HEK293 (cell line): Measurements from ENCODE around the gene CRMP1.

Source experiments
- KLF1 ChIP-seq: fragments of 450-650 bp; formaldehyde crosslinking; IDR thresholded peaks from 2 replicates; pipeline ENCODE4 v1.5.1; 2016; ENCODE audit warnings: missing biosample characterization, missing genetic modification characterization
- KLF7 ChIP-seq: fragments of 450-650 bp; formaldehyde crosslinking; IDR thresholded peaks from 2 replicates; pipeline ENCODE4 v1.5.1; 2016; ENCODE audit warnings: missing biosample characterization, missing genetic modification characterization, borderline replicate concordance
- SETDB1 ChIP-seq: IDR thresholded peaks from one replicate; pipeline ENCODE4 v1.6.1; 2017; ENCODE audit warnings: mild to moderate bottlenecking, low read length, moderate library complexity, mixed read lengths; ENCODE audit not compliant: insufficient read length
- ZBTB20 ChIP-seq: fragments of 450-650 bp; formaldehyde crosslinking; IDR thresholded peaks from 2 replicates; pipeline ENCODE4 v1.5.1; 2016; ENCODE audit warnings: missing biosample characterization, missing genetic modification characterization
- ZBTB8A ChIP-seq: fragments of 450-650 bp; formaldehyde crosslinking; IDR thresholded peaks from 2 replicates; pipeline ENCODE4 v1.5.1; 2016; ENCODE audit warnings: missing biosample characterization, missing genetic modification characterization
- ZFHX2 ChIP-seq: fragments of 450-650 bp; formaldehyde crosslinking; conservative IDR thresholded peaks from 2 replicates; pipeline ENCODE4 v1.5.1; 2016; ENCODE audit warnings: missing biosample characterization, missing genetic modification characterization
- ZFP69B ChIP-seq: fragments of 450-650 bp; formaldehyde crosslinking; IDR thresholded peaks from 2 replicates; pipeline ENCODE4 v1.5.1; 2016; ENCODE audit warnings: missing biosample characterization, missing genetic modification characterization
- ZNF184 ChIP-seq: fragments of 450-650 bp; IDR thresholded peaks from 2 replicates; pipeline ENCODE4 v1.5.1; 2018; ENCODE audit warnings: missing biosample characterization, mild to moderate bottlenecking, missing genetic modification characterization
- ZNF292 ChIP-seq: fragments of 450-650 bp; formaldehyde crosslinking; IDR thresholded peaks from 2 replicates; pipeline ENCODE4 v1.5.1; 2016; ENCODE audit warnings: low read depth, missing biosample characterization, missing genetic modification characterization, borderline replicate concordance
- ZNF311 ChIP-seq: fragments of 450-650 bp; formaldehyde crosslinking; IDR thresholded peaks from 2 replicates; pipeline ENCODE4 v1.5.1; 2017; ENCODE audit warnings: missing biosample characterization, missing genetic modification characterization, borderline replicate concordance
- ZNF366 ChIP-seq: fragments of 450-650 bp; formaldehyde crosslinking; conservative IDR thresholded peaks from 2 replicates; pipeline ENCODE4 v1.5.1; 2016; ENCODE audit warnings: missing biosample characterization, missing genetic modification characterization
- ZNF416 ChIP-seq: fragments of 450-650 bp; formaldehyde crosslinking; IDR thresholded peaks from 2 replicates; pipeline ENCODE4 v1.5.1; 2016; ENCODE audit warnings: missing biosample characterization, missing genetic modification characterization
- ZNF521 ChIP-seq: fragments of 450-650 bp; formaldehyde crosslinking; IDR thresholded peaks from 2 replicates; pipeline ENCODE4 v1.5.1; 2017; ENCODE audit warnings: missing biosample characterization, mild to moderate bottlenecking, missing genetic modification characterization
- ZNF555 ChIP-seq: fragments of 450-650 bp; formaldehyde crosslinking; conservative IDR thresholded peaks from 2 replicates; pipeline ENCODE4 v1.5.1; 2017; ENCODE audit warnings: missing biosample characterization, mild to moderate bottlenecking, missing genetic modification characterization, inconsistent platforms
- ZNF660 ChIP-seq: fragments of 450-650 bp; IDR thresholded peaks from 2 replicates; pipeline ENCODE4 v1.5.1; 2018; ENCODE audit warnings: missing biosample characterization, mild to moderate bottlenecking, missing genetic modification characterization
- ZNF677 ChIP-seq: fragments of 450-650 bp; IDR thresholded peaks from 2 replicates; pipeline ENCODE4 v1.5.0; 2018; ENCODE audit warnings: missing biosample characterization, mild to moderate bottlenecking, missing genetic modification characterization, moderate library complexity
- TF ChIP-seq, protein P1 (sequence below): sonication (generic); formaldehyde crosslinking; IDR thresholded peaks from 2 replicates; pipeline ENCODE4 v1.8.1; 2022; ENCODE audit warnings: mild to moderate bottlenecking, moderate library complexity, missing genetic modification reagents
- TF ChIP-seq, protein P2 (sequence below): fragments of 450-650 bp; formaldehyde crosslinking; conservative IDR thresholded peaks from 2 replicates; pipeline ENCODE4 v1.5.1; 2016; ENCODE audit warnings: low read depth, missing biosample characterization, missing genetic modification characterization
- TF ChIP-seq, protein P3 (sequence below): fragments of 450-650 bp; formaldehyde crosslinking; IDR thresholded peaks from 2 replicates; pipeline ENCODE4 v1.5.1; 2016; ENCODE audit warnings: missing biosample characterization, missing genetic modification characterization
- TF ChIP-seq, protein P4 (sequence below): fragments of 450-650 bp; formaldehyde crosslinking; IDR thresholded peaks from 2 replicates; pipeline ENCODE4 v1.5.1; 2017; ENCODE audit warnings: missing biosample characterization, missing genetic modification characterization
- TF ChIP-seq, protein P5 (sequence below): fragments of 450-650 bp; formaldehyde crosslinking; IDR thresholded peaks from 2 replicates; pipeline ENCODE4 v1.5.1; 2016; ENCODE audit warnings: missing biosample characterization, missing genetic modification characterization
- TF ChIP-seq, protein P6 (sequence below): fragments of 450-650 bp; formaldehyde crosslinking; IDR thresholded peaks from 2 replicates; pipeline ENCODE4 v1.5.1; 2017; ENCODE audit warnings: missing biosample characterization, missing genetic modification characterization
- TF ChIP-seq, protein P7 (sequence below): fragments of 450-650 bp; formaldehyde crosslinking; IDR thresholded peaks from 2 replicates; pipeline ENCODE4 v1.5.1; 2017; ENCODE audit warnings: missing biosample characterization, missing genetic modification characterization

The CRMP1 gene

DNA sequence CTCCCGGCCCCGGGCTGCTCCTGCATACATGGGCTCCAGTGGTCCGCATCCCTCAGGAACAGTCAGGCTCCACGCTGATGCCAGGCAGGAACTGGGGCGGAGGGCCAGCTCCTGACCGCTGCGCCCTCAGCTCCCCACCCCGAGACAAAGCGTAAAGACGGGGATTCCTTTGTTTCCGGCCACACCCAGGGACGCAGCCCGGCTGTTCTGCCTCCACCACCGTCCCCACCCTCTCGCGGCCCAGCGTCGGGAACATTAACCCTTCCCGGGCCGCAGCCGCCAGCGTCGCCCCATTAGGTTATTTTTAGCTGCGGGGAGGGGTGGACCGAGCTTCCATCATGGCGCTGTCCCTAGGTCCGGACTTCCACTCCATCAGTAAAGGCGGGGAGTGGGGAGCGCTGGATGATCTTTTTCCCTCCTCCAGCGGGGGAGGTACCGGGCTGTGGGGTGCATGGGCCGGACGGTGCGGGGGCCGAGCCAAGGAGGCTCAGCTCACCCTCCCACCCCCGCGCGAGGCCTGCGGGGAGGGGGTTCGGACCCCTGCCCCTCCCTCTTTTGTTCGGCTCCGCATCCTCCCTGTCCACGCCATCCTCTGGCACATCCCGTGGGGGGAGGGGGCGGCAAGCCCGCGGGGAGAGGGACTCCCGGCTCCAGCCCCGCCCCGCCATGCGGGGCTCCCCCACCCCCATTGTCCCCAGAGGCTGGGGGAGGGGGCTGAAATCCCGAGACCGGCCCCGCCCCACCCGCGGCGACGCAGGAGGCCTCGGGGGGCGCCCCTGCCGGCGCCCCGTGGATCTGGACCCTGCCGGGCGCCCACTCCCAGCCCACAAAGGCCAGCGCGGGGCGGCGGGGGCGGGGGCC is 5.3 kb downstream of the CRMP1 start (continued):
- TF ChIP-seq, protein P1, sequence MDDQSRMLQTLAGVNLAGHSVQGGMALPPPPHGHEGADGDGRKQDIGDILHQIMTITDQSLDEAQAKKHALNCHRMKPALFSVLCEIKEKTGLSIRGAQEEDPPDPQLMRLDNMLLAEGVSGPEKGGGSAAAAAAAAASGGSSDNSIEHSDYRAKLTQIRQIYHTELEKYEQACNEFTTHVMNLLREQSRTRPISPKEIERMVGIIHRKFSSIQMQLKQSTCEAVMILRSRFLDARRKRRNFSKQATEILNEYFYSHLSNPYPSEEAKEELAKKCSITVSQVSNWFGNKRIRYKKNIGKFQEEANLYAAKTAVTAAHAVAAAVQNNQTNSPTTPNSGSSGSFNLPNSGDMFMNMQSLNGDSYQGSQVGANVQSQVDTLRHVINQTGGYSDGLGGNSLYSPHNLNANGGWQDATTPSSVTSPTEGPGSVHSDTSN (CRISPR knock-in tag), result no peak
- TF ChIP-seq, protein P2, sequence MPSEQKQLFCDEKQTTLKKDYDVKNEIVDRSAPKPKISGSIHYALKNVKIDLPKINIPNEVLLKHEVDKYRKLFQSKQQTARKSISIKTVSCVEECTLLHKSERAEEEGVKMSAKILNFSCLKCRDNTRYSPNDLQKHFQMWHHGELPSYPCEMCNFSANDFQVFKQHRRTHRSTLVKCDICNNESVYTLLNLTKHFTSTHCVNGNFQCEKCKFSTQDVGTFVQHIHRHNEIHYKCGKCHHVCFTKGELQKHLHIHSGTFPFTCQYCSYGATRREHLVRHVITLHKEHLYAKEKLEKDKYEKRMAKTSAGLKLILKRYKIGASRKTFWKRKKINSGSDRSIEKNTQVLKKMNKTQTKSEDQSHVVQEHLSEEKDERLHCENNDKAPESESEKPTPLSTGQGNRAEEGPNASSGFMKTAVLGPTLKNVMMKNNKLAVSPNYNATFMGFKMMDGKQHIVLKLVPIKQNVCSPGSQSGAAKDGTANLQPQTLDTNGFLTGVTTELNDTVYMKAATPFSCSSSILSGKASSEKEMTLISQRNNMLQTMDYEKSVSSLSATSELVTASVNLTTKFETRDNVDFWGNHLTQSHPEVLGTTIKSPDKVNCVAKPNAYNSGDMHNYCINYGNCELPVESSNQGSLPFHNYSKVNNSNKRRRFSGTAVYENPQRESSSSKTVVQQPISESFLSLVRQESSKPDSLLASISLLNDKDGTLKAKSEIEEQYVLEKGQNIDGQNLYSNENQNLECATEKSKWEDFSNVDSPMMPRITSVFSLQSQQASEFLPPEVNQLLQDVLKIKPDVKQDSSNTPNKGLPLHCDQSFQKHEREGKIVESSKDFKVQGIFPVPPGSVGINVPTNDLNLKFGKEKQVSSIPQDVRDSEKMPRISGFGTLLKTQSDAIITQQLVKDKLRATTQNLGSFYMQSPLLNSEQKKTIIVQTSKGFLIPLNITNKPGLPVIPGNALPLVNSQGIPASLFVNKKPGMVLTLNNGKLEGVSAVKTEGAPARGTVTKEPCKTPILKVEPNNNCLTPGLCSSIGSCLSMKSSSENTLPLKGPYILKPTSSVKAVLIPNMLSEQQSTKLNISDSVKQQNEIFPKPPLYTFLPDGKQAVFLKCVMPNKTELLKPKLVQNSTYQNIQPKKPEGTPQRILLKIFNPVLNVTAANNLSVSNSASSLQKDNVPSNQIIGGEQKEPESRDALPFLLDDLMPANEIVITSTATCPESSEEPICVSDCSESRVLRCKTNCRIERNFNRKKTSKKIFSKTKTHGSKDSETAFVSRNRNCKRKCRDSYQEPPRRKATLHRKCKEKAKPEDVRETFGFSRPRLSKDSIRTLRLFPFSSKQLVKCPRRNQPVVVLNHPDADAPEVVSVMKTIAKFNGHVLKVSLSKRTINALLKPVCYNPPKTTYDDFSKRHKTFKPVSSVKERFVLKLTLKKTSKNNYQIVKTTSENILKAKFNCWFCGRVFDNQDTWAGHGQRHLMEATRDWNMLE (tag by site-specific recombination), result no peak
- TF ChIP-seq, protein P3, sequence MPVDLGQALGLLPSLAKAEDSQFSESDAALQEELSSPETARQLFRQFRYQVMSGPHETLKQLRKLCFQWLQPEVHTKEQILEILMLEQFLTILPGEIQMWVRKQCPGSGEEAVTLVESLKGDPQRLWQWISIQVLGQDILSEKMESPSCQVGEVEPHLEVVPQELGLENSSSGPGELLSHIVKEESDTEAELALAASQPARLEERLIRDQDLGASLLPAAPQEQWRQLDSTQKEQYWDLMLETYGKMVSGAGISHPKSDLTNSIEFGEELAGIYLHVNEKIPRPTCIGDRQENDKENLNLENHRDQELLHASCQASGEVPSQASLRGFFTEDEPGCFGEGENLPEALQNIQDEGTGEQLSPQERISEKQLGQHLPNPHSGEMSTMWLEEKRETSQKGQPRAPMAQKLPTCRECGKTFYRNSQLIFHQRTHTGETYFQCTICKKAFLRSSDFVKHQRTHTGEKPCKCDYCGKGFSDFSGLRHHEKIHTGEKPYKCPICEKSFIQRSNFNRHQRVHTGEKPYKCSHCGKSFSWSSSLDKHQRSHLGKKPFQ, result no peak
- TF ChIP-seq ZNF677 (tag by site-specific recombination) (no peak), ZNF292 (tag by site-specific recombination) (no peak), KLF7 (tag by site-specific recombination) (0 out of 2 replicates have a peak, but pooled peaks have one; percentile 30), KLF1 (tag by site-specific recombination) (peak; percentile 92), ZNF311 (tag by site-specific recombination) (no peak), ZNF521 (tag by site-specific recombination) (no peak), ZBTB8A (peak; percentile 17; the same call in 1 of the 2 replicates), ZNF184 (tag by site-specific recombination) (no peak), ZNF660 (no peak), ZBTB20 (tag by site-specific recombination) (peak; percentile 77; the same call in 1 of the 2 replicates), ZNF555 (tag by site-specific recombination) (no peak), ZNF416 (tag by site-specific recombination) (no peak), SETDB1 (no peak), ZFP69B (tag by site-specific recombination) (no peak), ZFHX2 (peak; percentile 56), ZNF366 (tag by site-specific recombination) (no peak)
- TF ChIP-seq, protein P4, sequence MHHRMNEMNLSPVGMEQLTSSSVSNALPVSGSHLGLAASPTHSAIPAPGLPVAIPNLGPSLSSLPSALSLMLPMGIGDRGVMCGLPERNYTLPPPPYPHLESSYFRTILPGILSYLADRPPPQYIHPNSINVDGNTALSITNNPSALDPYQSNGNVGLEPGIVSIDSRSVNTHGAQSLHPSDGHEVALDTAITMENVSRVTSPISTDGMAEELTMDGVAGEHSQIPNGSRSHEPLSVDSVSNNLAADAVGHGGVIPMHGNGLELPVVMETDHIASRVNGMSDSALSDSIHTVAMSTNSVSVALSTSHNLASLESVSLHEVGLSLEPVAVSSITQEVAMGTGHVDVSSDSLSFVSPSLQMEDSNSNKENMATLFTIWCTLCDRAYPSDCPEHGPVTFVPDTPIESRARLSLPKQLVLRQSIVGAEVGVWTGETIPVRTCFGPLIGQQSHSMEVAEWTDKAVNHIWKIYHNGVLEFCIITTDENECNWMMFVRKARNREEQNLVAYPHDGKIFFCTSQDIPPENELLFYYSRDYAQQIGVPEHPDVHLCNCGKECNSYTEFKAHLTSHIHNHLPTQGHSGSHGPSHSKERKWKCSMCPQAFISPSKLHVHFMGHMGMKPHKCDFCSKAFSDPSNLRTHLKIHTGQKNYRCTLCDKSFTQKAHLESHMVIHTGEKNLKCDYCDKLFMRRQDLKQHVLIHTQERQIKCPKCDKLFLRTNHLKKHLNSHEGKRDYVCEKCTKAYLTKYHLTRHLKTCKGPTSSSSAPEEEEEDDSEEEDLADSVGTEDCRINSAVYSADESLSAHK (tag by site-specific recombination), result no peak
- TF ChIP-seq, protein P5, sequence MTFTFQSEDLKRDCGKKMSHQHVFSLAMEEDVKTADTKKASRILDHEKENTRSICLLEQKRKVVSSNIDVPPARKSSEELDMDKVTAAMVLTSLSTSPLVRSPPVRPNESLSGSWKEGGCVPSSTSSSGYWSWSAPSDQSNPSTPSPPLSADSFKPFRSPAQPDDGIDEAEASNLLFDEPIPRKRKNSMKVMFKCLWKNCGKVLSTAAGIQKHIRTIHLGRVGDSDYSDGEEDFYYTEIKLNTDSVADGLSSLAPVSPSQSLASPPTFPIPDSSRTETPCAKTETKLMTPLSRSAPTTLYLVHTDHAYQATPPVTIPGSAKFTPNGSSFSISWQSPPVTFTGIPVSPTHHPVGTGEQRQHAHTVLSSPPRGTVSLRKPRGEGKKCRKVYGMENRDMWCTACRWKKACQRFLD (tag by site-specific recombination), result no peak
- TF ChIP-seq, protein P6, sequence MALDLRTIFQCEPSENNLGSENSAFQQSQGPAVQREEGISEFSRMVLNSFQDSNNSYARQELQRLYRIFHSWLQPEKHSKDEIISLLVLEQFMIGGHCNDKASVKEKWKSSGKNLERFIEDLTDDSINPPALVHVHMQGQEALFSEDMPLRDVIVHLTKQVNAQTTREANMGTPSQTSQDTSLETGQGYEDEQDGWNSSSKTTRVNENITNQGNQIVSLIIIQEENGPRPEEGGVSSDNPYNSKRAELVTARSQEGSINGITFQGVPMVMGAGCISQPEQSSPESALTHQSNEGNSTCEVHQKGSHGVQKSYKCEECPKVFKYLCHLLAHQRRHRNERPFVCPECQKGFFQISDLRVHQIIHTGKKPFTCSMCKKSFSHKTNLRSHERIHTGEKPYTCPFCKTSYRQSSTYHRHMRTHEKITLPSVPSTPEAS, result no peak
- TF ChIP-seq, protein P7, sequence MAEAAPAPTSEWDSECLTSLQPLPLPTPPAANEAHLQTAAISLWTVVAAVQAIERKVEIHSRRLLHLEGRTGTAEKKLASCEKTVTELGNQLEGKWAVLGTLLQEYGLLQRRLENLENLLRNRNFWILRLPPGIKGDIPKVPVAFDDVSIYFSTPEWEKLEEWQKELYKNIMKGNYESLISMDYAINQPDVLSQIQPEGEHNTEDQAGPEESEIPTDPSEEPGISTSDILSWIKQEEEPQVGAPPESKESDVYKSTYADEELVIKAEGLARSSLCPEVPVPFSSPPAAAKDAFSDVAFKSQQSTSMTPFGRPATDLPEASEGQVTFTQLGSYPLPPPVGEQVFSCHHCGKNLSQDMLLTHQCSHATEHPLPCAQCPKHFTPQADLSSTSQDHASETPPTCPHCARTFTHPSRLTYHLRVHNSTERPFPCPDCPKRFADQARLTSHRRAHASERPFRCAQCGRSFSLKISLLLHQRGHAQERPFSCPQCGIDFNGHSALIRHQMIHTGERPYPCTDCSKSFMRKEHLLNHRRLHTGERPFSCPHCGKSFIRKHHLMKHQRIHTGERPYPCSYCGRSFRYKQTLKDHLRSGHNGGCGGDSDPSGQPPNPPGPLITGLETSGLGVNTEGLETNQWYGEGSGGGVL, result peak; percentile 90
